ENCODE measurements around the gene C20orf96. TPM values are rescaled to one million over a fixed set of nuclear protein-coding genes. Genes with fewer than 3 reads are reported as not detected.
A peak's percentile ranks its signal among the peaks of the same experiment; 100 is the strongest.
"Not testable (repeated sequence)": the region's sequence is repeated elsewhere in the genome, so short reads cannot be mapped to it uniquely, and the experiment has no call there.

Gene C20orf96, protein sequence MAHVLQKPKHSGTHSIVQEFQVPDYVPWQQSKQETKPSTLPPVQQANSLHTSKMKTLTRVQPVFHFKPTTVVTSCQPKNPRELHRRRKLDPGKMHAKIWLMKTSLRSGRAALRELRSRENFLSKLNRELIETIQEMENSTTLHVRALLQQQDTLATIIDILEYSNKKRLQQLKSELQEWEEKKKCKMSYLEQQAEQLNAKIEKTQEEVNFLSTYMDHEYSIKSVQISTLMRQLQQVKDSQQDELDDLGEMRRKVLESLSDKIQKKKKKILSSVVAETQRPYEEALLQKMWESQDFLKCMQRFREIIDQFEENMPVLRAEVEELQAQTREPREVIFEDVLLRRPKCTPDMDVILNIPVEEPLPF
- 1 to 10 TPM; 7.0 to 8.1 TPM for total RNA-seq

DNA sequence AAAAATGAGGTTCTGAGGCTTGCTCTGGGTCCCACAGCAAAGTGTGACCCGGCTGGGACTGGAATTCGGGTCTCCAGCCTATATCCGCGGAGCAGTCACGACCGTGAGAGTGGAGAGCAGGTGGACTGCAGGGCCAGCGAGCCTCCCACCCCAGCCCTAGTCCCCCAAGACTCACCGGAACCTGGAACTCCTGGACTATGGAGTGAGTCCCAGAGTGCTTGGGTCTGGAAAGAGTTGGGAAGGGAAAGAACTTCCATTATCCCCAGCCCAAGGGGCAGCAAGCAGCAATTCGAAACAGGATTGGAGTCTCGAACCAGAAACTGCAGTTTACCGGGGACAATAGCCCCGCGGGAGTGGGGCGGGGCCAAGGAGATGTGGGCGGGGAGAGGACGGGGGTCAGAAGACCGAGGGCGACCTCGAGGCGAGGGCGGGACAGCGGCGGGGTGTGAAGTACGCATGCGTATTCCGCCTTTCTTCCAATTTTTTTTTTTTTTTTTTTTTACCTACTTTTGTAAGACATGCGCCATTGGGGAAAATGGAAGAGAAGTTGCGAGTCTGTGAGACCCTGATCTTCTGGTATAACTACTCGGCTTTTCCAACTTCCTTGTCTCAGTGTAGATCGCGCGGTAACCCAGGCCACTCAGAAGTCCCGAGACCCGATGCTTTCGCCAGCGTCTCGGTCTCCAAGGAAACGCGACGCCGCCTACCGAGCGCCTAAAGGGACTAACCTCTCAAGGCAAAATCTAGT, at the start of gene C20orf96:
Gene C20orf96, minus strand, starts transcription at position 667 of the 748 bp plus-strand sequence. Its CDS starts 140 bp downstream, at position 527.
- CTCF ChIA-PET: interaction anchor here (1.2 kb wide), 1 partner anchor 40 kb away, joined by 4 read pairs; no protein-coding TSS in a partner anchor
- Mint-ChIP-seq H3K36me3 (ENCODE audit: low read depth) (peaks cover 2% of the 10 kb centered on the region), H3K4me1 (peaks cover 15% of the 10 kb centered on the region), H3K27me3 (no peaks in the 10 kb centered on the region), H3K9me3 (ENCODE audit: low read depth) (no peaks in the 10 kb centered on the region), H3K27ac (peak within 1 kb of the TSS; percentile 85), H3K4me3 (no peak within 1 kb of the TSS)
- POLR2A ChIA-PET: no interaction called here
- intact Hi-C loops (cut with DNase I, micrococcal nuclease): loop anchor here (1.0 kb wide), 4 partner anchors 20 to 35 kb away; partner anchors contain the start of gene SOX12 (in 1 of the 2)
- peak; percentile 94 for DNase-seq
- ATAC-seq: peak; percentile 94

DNA sequence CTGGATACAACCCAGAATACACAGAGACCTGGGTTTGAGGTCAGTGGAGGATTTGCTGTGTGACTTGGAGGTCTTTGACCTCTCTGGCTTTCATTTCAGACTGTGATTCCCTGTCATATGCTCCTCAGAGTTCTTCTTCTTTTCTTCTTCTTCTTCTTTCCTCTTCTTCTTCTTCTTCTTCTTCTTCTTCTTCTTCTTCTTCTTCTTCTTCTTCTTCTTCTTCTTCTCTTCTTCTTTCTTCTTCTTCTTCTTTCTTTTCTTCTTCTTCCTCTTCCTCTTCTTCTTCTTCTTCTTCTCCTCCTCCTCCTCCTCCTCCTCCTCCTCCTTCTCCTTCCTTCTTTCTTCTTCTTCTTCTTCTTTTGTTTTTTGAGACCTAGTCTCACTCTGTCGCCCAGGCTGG, 45.5 kb upstream of the C20orf96 start:
- H3K4me1 Mint-ChIP-seq; H3K4me3 Mint-ChIP-seq; intact Hi-C loops (cut with DNase I, micrococcal nuclease); H3K27me3 Mint-ChIP-seq; DNase-seq; POLR2A ChIA-PET; H3K36me3 Mint-ChIP-seq (ENCODE audit: low read depth); H3K27ac Mint-ChIP-seq; ATAC-seq; H3K9me3 Mint-ChIP-seq (ENCODE audit: low read depth): not testable (repeated sequence)
- CTCF ChIA-PET: interaction anchor here (0.8 kb wide), 1 partner anchor 43 kb away, joined by 4 read pairs; no protein-coding TSS in a partner anchor

DNA sequence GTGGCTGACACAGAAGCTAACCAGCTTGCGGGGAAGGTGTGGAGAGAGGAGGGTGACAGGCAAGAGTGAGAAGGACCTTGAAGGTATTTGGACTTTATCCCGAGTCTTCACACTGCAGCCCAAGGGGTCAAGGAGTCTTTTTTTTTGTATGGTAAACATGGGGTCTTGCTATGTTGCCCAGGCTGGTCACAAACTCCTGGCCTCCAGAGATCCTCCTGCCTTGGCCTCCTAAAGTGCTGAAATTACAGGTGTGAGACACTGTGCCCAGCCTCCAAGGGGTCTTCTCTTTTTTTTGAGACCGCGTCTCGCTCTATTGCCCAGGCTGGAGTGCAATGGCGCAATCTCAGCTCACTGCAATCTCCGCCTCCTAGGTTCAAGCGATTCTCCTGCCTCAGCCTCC, 44.0 kb upstream of the C20orf96 start:
- Mint-ChIP-seq H3K4me1 (peaks cover 7% of the 10 kb centered on the region), H3K36me3 (ENCODE audit: low read depth) (no peaks in the 10 kb centered on the region), H3K27ac (no peak overlapping the region), H3K9me3 (ENCODE audit: low read depth) (no peaks in the 10 kb centered on the region), H3K27me3 (no peaks in the 10 kb centered on the region), H3K4me3 (no peak overlapping the region)
- no peak for ATAC-seq
- intact Hi-C loops (cut with DNase I, micrococcal nuclease): no loop called here
- ChIA-PET POLR2A (no interaction called here), CTCF (interaction anchor here (0.6 to 1.3 kb wide), 3 partner anchors 10 to 68 kb away, joined by 4 to 5 read pairs (median 4); partner anchors contain the start of gene SOX12)
- no peak for DNase-seq

DNA sequence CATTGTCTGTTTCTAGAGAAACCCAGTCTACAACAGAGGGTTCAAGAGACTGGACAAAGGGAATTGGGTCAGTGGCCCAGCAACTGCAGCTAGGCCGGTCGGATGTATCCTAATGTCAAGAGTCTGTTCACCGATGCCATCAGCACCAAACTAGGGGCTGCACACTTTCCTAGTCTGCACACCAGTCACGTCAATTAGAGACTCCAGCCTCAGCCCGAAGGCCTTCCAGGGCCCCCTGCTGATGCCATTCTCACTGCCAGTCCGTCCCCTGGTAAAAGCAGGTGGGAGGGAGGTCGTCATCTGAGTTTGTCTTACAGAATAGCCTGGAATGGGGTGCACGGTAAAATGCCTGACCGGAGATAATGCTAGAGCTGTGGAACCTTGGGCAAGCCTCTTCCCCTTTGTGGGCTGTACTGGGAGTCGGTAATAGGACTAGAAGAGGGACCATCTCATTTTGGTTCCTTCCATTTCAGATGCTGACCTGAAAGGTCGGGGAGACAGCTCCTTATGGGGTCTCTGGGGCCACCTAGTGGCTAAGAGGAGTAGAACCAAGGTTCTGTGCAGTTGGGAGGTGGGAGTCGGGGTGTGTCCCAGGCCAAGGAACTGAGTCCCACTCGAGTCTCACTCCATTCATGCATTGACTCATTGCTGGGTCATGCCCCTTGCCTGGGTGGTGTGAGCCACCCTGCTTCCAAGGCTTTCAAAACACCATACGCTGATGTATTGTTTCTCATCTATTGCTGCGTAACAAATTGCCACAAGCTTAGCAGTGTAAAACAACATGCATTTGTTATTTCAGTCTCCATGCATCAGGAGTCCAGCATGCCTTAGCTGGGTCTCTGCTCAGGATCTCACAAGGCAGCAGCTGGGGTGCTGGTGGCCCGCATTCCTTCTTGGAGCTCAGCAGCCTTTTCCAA, 39.9 kb upstream of the C20orf96 start:
- no peaks in the 10 kb centered on the region for H3K27me3 Mint-ChIP-seq
- POLR2A ChIA-PET: interaction anchor here (0.6 kb wide), 1 partner anchor 127 kb away, joined by 8 read pairs; no protein-coding TSS in a partner anchor
- H3K4me3 Mint-ChIP-seq: no peak overlapping the region
- no peaks in the 10 kb centered on the region for H3K9me3 Mint-ChIP-seq (ENCODE audit: low read depth)
- no peak overlapping the region for H3K27ac Mint-ChIP-seq
- DNase-seq (peak; percentile 78), ATAC-seq (peak; percentile 66)
- peaks cover 2% of the 10 kb centered on the region for H3K36me3 Mint-ChIP-seq (ENCODE audit: low read depth)
- CTCF ChIA-PET: interaction anchor here (0.6 to 5.1 kb wide), 27 partner anchors 9 to 260 kb away, joined by 3 to 40 read pairs (median 3); partner anchors contain the start of gene NRSN2
- peaks cover 17% of the 10 kb centered on the region for H3K4me1 Mint-ChIP-seq
- intact Hi-C loops (cut with DNase I, micrococcal nuclease): loop anchor here in 1 of 2 experiments (1.0 kb wide), 2 partner anchors 63 to 121 kb away; no protein-coding TSS in a partner anchor

DNA sequence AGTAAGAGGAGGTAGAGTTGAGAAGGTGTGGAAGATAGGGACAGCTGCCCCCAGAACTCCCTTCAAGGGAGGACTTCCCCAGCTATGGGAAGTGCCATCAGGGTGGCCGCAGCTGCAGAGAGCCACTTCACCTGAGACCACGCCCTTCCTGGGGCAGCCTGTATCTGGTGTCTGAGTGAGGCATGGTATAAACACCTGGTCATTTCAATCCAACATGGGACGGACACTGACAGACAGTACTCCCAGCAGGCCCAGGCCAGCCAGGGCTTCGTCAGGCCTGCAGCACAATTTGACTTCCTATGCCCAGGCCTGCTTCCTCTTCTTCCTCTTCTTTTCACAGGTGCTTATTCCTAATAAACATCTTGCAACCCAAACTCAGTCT, 39.3 kb upstream of the C20orf96 start:
- DNase-seq: no peak
- H3K4me1 Mint-ChIP-seq: peaks cover 17% of the 10 kb centered on the region
- intact Hi-C loops (cut with DNase I, micrococcal nuclease): loop anchor here (1.0 to 5.0 kb wide), 4 partner anchors 63 to 502 kb away; partner anchors contain the start of gene FAM110A (in 1 of the 2)
- H3K27me3 Mint-ChIP-seq: no peaks in the 10 kb centered on the region
- H3K27ac Mint-ChIP-seq: no peak overlapping the region
- ChIA-PET CTCF (interaction anchor here (0.6 to 5.1 kb wide), 14 partner anchors 9 to 122 kb away, joined by 3 to 40 read pairs (median 6); partner anchors contain the start of gene NRSN2), POLR2A (no interaction called here)
- ATAC-seq: no peak
- H3K4me3 Mint-ChIP-seq: no peak overlapping the region
- no peaks in the 10 kb centered on the region for H3K9me3 Mint-ChIP-seq (ENCODE audit: low read depth)
- H3K36me3 Mint-ChIP-seq (ENCODE audit: low read depth): peaks cover 2% of the 10 kb centered on the region

DNA sequence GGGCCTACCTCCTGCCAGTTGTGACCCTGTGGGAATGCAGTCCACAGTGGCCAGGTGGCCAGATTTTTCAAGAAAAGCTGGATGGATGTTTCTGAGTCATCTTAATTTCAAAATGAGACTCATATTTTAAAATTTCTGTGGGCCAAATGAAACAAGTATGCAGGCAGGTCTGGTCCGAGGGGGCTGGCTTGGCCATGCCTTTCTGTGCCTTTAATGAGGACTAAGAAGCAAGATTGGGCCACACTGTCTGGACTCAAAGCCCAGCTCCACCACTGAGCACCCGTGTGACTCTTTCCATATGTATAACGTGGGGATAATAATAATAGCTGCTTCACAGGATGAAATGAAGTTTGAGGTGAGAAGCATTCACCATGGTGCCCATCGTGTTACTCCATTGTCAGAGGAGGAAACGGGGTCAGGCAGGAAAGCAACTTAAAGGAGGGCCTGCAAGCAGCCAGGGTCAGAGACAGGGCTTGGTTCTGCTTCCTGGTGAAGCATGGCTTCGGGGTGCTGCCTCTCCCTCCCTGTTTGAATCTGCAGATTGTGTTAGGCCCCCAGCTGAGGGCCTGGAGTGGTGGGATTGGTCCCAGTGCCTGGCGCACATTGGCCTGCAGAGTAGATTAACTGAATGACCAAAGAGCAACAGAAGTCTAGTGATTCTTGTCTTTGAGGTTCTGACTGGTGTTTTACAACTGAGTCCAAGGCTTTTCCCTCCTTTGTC, 38.6 kb upstream of the C20orf96 start:
- H3K36me3 Mint-ChIP-seq (ENCODE audit: low read depth): peaks cover 2% of the 10 kb centered on the region
- no peak for DNase-seq
- no peaks in the 10 kb centered on the region for H3K27me3 Mint-ChIP-seq
- POLR2A ChIA-PET: no interaction called here
- H3K4me3 Mint-ChIP-seq: no peak overlapping the region
- H3K4me1 Mint-ChIP-seq: peaks cover 17% of the 10 kb centered on the region
- no peak for ATAC-seq
- intact Hi-C loops (cut with DNase I, micrococcal nuclease): loop anchor here (5.0 kb wide), 2 partner anchors 122 to 503 kb away; partner anchors contain the start of gene FAM110A (in 1 of the 2)
- CTCF ChIA-PET: interaction anchor here (0.6 to 5.1 kb wide), 9 partner anchors 16 to 469 kb away, joined by 3 to 40 read pairs (median 9); partner anchors contain the start of gene NRSN2
- H3K27ac Mint-ChIP-seq: no peak overlapping the region
- H3K9me3 Mint-ChIP-seq (ENCODE audit: low read depth): no peaks in the 10 kb centered on the region

DNA sequence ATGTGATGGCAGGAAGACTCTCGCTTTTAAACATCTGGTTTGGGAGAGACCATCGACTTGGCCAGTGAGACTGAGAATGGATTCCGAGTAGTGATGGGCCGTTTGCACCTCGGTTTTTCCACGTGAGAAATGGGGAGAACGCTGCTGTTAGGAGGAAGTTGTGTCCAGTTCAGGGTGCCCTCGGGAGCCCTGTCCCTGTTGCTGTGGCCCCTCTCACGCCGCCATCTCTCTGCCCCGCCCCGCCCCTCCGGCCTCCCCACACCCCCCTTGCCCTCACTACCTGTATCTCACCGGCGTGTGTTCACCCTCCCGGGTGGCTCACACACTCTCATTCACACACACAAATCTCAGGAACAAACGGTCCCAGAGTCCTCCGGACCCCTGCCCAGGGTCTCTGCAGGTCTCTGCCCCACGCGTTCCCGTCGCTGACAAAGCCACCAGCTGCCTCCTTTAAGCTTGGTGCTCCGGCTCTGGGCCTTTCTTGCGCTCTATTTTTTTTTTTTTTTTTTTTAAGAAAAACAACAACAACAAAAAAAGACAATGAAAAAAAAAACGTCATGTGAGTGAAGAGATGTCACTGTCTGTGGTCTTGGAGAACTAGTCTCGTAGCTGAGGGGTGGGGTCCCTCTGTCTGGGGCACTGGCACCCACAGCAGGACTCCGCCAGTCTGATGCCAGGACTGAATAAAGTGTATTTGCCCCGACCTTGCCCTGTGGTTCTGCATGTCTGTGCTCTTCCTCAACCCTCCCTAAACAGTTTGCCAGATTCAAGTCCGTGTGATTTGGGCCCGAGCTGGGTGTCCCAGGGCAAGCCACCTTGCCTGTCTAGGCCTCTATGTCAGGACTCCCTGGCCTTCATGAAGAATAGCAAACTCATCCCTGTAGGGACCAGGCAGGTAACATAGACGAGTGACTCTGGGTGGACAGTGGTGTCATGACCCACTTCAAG, 37.8 kb upstream of the C20orf96 start:
- ATAC-seq (no peak), DNase-seq (no peak)
- Mint-ChIP-seq H3K27ac (no peak overlapping the region), H3K9me3 (ENCODE audit: low read depth) (no peaks in the 10 kb centered on the region), H3K27me3 (no peaks in the 10 kb centered on the region), H3K4me1 (peaks cover 20% of the 10 kb centered on the region), H3K36me3 (ENCODE audit: low read depth) (peaks cover 2% of the 10 kb centered on the region), H3K4me3 (peak overlapping the region; percentile 73)
- intact Hi-C loops (cut with DNase I, micrococcal nuclease): loop anchor here (5.0 kb wide), 2 partner anchors 121 to 504 kb away; partner anchors contain the start of gene FAM110A (in 1 of the 2)
- POLR2A ChIA-PET: no interaction called here
- CTCF ChIA-PET: interaction anchor here (0.7 to 5.1 kb wide), 6 partner anchors 17 to 470 kb away, joined by 3 to 40 read pairs (median 14); partner anchors contain the start of gene NRSN2

DNA sequence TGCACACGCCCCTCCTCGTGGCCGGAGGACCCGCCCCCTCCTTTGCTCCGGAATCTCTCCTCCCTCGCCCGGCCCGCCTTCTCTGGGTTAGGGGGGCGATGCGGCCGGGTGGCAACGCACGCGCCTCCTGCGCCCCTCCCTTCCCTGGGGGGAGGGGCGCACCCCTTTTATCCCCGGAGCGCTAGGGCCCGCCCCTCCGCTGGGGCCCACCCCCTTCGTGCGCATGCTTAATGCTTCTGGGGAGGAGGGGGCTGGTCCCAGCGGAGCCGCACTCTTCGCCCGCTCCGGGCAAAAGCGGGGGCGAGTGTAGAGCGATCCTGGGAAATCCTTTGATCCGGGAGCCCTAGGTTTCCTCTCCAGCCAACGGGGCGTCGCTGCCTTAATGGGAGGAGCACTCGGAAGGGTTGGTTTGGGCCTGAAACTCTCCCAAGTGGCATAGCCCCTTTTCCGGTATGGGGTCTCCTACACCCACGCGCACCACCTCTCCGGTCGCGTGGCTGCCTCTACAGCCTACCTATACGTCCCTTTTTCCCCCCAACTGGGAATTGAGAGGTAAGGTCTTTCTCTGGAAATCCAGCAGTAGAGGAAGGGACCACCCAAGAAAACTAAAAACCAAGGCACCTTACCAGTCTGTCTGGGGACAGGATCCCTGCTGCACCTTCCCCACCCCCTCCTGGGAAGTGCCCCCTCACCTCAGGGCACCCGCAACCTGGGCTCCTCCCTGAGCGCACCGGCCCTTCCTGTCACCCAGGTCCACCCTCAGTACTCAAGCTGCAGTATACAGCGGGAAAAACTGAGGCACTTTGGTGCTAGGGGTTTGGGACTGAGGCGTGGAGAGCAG, 36.9 kb upstream of the C20orf96 start:
- CTCF ChIA-PET: interaction anchor here (3.9 to 5.1 kb wide), 2 partner anchors 26 to 62 kb away, joined by 24 to 40 read pairs; no protein-coding TSS in a partner anchor
- ATAC-seq (peak; percentile 32), DNase-seq (peak; percentile 90)
- Mint-ChIP-seq H3K27me3 (no peaks in the 10 kb centered on the region), H3K9me3 (ENCODE audit: low read depth) (no peaks in the 10 kb centered on the region), H3K36me3 (ENCODE audit: low read depth) (peaks cover 2% of the 10 kb centered on the region), H3K27ac (no peak overlapping the region), H3K4me3 (peak overlapping the region; percentile 73), H3K4me1 (peaks cover 20% of the 10 kb centered on the region)
- intact Hi-C loops (cut with DNase I, micrococcal nuclease): loop anchor here (1.0 to 5.0 kb wide), 5 partner anchors 30 to 505 kb away; partner anchors contain the start of genes FAM110A (in 1 of the 2), RBCK1 (in 1 of the 2) and ZCCHC3 (in 1 of the 2)
- POLR2A ChIA-PET: no interaction called here

Measured in activated CD4-positive, alpha-beta T cell treated with anti-CD3 and anti-CD28 coated beads for 36 hours (primary cell).